ENCODE measurements around the gene THEMIS. TPM values are rescaled to one million over a fixed set of nuclear protein-coding genes. Genes with fewer than 3 reads are reported as not detected.

THEMIS gene
- total RNA-seq, 1 donor from 2014 or later = not detected

DNA sequence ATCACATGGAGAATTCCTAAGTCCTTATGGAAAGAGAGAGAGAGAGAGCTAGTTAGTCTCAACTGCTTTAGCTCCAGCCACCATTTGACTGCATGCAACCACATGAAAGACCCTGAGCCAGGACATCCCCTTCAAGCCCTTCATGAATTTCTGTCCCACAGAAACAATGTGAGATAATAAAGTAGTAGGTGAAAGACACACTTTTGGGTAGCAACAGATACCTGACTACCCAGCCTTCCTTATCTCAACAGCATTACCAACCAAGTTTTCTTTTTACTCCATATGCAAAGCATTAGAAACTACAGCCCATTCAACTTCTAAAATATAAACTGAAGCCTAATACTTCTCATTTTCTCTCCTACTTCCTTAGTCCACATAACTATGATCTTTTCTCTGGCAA is 23.2 kb upstream of the THEMIS start:
- Mint-ChIP-seq H3K36me3 (ENCODE audit: low read depth) (peaks cover 11% of the 10 kb centered on the region), H3K4me1 (ENCODE audit: low read depth) (no peaks in the 10 kb centered on the region), H3K9me3 (ENCODE audit: low read depth) (peaks cover 37% of the 10 kb centered on the region), H3K27ac (ENCODE audit: unreplicated experiment) (no peak overlapping the region), H3K27me3 (ENCODE audit: low read depth) (peaks cover 3% of the 10 kb centered on the region), H3K4me3 (ENCODE audit: unreplicated experiment) (no peak overlapping the region)
- TF ChIP-seq, protein P1, sequence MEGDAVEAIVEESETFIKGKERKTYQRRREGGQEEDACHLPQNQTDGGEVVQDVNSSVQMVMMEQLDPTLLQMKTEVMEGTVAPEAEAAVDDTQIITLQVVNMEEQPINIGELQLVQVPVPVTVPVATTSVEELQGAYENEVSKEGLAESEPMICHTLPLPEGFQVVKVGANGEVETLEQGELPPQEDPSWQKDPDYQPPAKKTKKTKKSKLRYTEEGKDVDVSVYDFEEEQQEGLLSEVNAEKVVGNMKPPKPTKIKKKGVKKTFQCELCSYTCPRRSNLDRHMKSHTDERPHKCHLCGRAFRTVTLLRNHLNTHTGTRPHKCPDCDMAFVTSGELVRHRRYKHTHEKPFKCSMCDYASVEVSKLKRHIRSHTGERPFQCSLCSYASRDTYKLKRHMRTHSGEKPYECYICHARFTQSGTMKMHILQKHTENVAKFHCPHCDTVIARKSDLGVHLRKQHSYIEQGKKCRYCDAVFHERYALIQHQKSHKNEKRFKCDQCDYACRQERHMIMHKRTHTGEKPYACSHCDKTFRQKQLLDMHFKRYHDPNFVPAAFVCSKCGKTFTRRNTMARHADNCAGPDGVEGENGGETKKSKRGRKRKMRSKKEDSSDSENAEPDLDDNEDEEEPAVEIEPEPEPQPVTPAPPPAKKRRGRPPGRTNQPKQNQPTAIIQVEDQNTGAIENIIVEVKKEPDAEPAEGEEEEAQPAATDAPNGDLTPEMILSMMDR (IDR thresholded peaks at IDR 0.05) = no peak
- no peak for DNase-seq (ENCODE audit: low spot score)

DNA sequence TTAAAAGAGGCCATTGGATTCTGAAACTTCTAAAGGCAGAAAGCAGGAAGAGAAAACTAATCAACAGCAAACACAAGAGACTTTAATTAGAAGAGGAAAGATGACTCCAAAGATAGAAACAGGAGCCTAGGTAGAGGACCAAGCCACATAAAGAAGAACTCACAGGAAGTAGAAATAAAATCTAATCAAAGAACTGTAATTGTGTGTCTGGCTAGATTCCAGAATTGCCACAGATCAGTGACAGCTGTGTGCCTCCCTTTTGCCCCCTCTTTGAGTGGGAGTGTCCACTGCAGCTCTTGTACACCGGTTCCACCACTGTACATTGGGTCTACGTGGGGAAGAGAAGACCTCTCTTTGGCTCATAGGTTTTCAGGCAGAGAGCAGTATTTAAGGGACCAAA is 22.3 kb upstream of the THEMIS start:
- H3K27me3 Mint-ChIP-seq (ENCODE audit: low read depth) = peaks cover 5% of the 10 kb centered on the region
- H3K27ac Mint-ChIP-seq (ENCODE audit: unreplicated experiment) = no peak overlapping the region
- H3K9me3 Mint-ChIP-seq (ENCODE audit: low read depth) = peaks cover 28% of the 10 kb centered on the region
- peaks cover 6% of the 10 kb centered on the region for H3K36me3 Mint-ChIP-seq (ENCODE audit: low read depth)
- DNase-seq (ENCODE audit: low spot score) = no peak
- H3K4me1 Mint-ChIP-seq (ENCODE audit: low read depth) = no peaks in the 10 kb centered on the region
- TF ChIP-seq, protein P1 (IDR thresholded peaks at IDR 0.05) = no peak
- no peak overlapping the region for H3K4me3 Mint-ChIP-seq (ENCODE audit: unreplicated experiment)

DNA sequence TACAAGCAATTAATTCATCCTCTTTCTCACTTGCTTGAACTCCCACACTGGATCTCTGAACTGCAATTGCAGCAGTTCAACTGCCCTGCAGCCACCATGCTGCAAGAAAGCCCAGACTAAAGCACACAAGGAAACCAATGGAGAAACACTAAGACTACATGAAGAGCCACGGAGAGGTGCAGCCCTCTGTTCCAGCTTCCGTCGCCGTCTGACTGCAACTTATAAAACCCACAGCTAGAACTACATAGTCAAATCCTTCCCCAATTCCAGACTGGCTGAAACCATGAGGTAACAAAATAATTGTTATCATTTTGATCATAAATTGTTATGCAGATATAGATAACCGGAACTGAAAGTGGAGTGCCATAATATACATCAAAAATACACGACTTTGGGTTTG is 21.1 kb upstream of the THEMIS start:
- Mint-ChIP-seq H3K36me3 (ENCODE audit: low read depth) (peaks cover 1% of the 10 kb centered on the region), H3K9me3 (ENCODE audit: low read depth) (peaks cover 18% of the 10 kb centered on the region), H3K4me3 (ENCODE audit: unreplicated experiment) (no peak overlapping the region), H3K4me1 (ENCODE audit: low read depth) (no peaks in the 10 kb centered on the region), H3K27me3 (ENCODE audit: low read depth) (peaks cover 6% of the 10 kb centered on the region), H3K27ac (ENCODE audit: unreplicated experiment) (no peak overlapping the region)
- TF ChIP-seq, protein P1 (IDR thresholded peaks at IDR 0.05) = no peak
- DNase-seq (ENCODE audit: low spot score) = no peak

DNA sequence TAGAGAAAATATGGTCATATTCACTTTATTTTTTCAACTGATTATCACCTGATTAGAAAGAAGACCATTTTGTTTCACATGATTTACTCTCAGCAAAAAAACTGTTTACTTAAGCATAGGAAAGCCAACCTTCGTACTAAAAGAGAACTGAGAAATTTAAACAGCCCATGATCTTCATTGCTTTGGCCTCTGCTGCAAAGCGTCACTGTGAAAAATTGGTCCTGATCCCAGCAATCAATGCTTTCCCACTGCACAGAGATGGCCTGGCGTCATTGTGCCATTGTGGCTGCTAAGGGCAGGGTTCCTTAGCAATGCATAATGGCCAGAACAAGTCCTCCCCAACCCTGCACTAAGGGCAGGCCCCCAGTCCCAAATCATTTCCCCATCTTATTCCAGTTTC is 19.9 kb upstream of the THEMIS start:
- H3K36me3 Mint-ChIP-seq (ENCODE audit: low read depth) = no peaks in the 10 kb centered on the region
- H3K9me3 Mint-ChIP-seq (ENCODE audit: low read depth) = peaks cover 14% of the 10 kb centered on the region
- no peaks in the 10 kb centered on the region for H3K4me1 Mint-ChIP-seq (ENCODE audit: low read depth)
- TF ChIP-seq, protein P1 (IDR thresholded peaks at IDR 0.05) = no peak
- H3K27me3 Mint-ChIP-seq (ENCODE audit: low read depth) = peaks cover 7% of the 10 kb centered on the region
- no peak for DNase-seq (ENCODE audit: low spot score)
- H3K4me3 Mint-ChIP-seq (ENCODE audit: unreplicated experiment) = no peak overlapping the region
- no peak overlapping the region for H3K27ac Mint-ChIP-seq (ENCODE audit: unreplicated experiment)

DNA sequence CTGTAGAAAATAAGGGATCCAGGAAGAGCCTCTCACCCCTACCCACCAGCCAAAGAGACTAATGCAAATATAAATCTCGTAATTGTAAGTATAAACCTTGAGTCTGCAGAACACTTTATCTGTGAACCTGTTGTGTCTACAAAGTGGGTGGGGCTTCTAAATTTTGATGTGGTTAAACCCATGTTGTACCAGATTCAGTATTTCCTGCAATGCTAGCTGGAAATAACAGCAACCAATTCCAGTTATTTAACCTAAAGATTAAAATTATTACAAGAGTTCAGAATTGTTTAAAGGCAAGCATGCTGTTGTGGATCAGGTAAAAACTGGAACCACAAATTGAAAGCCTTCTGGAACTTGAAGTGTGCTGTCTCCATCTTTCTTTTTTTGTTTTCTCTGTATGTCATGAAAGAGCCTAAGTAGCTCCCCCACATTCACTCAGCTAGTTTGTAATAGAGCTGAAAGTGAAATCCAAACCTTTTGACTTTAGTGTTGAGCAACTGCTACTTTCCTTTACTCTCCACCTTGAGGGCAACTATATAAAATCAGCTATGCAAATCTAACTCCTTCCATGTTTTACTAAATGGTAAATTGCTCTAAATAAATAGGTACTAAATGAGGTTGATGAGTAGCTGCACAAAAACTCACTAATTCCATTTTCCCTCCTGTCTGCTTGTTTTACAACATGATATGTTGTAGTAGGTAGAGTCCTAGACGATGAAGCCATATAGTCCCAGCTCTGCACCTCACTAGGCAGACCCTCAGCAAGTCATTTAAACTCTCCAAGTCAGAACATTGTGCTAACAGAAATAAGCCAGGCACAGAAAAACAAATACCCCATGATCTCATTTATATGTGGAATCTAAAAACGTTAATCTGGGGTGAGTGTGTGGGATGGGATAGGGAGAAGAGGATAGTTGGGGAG is 17.9 kb upstream of the THEMIS start:
- Mint-ChIP-seq H3K27ac (ENCODE audit: unreplicated experiment) (no peak overlapping the region), H3K4me1 (ENCODE audit: low read depth) (no peaks in the 10 kb centered on the region), H3K36me3 (ENCODE audit: low read depth) (no peaks in the 10 kb centered on the region), H3K9me3 (ENCODE audit: low read depth) (peaks cover under 1% of the 10 kb centered on the region), H3K4me3 (ENCODE audit: unreplicated experiment) (no peak overlapping the region), H3K27me3 (ENCODE audit: low read depth) (peaks cover 7% of the 10 kb centered on the region)
- DNase-seq (ENCODE audit: low spot score) = no peak
- TF ChIP-seq, protein P1 (IDR thresholded peaks at IDR 0.05) = no peak

Data from chondrocyte (in vitro differentiated cells).